ENCODE results near the gene RAB3A. TPM values are rescaled to one million over a fixed set of nuclear protein-coding genes. Genes with fewer than 3 reads are reported as not detected.

Gene RAB3A
- total and polyA plus RNA-seq, 9 of the 15 experiments (the other 6 are each of a cell fraction or from before 2014, with no cell fraction given) = 0.17 to 5.1 (median 0.90) TPM; not detected in 1

DNA sequence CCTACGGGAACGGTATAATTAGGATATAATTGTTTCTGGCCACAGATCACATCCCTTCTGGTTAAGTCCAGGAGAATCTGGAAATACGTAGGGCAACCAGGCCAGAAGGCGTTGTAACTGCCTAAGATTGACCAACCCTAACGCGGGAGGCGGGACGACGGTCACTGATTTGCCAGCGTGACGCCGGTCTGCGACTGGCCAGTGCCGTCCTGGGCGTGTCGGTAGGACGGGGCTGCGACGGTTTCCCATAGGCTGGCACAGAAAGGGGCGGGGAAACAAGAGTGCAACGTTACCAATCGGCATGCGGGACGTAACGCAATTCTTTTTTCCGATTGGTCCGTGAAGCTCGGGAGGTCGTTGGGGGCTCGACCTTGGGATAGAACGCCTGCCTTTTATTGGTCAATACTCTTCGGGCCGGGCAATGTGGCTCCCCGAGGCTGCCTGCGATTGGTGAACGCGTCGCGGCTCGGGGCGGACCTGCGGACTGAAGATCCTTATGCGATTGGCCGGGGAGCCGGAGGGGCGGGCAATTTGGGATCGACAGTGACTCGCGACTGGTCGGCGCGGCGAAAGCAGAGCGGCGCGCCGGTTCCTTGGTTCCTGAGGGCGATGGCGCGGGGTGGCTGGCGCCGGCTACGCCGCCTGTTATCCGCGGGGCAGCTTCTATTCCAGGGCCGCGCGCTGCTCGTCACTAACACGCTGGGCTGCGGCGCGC, 11.0 kb downstream of the RAB3A start, which contains the start of gene MPV17L2 (continued):
- TF ChIP-seq, protein P1, sequence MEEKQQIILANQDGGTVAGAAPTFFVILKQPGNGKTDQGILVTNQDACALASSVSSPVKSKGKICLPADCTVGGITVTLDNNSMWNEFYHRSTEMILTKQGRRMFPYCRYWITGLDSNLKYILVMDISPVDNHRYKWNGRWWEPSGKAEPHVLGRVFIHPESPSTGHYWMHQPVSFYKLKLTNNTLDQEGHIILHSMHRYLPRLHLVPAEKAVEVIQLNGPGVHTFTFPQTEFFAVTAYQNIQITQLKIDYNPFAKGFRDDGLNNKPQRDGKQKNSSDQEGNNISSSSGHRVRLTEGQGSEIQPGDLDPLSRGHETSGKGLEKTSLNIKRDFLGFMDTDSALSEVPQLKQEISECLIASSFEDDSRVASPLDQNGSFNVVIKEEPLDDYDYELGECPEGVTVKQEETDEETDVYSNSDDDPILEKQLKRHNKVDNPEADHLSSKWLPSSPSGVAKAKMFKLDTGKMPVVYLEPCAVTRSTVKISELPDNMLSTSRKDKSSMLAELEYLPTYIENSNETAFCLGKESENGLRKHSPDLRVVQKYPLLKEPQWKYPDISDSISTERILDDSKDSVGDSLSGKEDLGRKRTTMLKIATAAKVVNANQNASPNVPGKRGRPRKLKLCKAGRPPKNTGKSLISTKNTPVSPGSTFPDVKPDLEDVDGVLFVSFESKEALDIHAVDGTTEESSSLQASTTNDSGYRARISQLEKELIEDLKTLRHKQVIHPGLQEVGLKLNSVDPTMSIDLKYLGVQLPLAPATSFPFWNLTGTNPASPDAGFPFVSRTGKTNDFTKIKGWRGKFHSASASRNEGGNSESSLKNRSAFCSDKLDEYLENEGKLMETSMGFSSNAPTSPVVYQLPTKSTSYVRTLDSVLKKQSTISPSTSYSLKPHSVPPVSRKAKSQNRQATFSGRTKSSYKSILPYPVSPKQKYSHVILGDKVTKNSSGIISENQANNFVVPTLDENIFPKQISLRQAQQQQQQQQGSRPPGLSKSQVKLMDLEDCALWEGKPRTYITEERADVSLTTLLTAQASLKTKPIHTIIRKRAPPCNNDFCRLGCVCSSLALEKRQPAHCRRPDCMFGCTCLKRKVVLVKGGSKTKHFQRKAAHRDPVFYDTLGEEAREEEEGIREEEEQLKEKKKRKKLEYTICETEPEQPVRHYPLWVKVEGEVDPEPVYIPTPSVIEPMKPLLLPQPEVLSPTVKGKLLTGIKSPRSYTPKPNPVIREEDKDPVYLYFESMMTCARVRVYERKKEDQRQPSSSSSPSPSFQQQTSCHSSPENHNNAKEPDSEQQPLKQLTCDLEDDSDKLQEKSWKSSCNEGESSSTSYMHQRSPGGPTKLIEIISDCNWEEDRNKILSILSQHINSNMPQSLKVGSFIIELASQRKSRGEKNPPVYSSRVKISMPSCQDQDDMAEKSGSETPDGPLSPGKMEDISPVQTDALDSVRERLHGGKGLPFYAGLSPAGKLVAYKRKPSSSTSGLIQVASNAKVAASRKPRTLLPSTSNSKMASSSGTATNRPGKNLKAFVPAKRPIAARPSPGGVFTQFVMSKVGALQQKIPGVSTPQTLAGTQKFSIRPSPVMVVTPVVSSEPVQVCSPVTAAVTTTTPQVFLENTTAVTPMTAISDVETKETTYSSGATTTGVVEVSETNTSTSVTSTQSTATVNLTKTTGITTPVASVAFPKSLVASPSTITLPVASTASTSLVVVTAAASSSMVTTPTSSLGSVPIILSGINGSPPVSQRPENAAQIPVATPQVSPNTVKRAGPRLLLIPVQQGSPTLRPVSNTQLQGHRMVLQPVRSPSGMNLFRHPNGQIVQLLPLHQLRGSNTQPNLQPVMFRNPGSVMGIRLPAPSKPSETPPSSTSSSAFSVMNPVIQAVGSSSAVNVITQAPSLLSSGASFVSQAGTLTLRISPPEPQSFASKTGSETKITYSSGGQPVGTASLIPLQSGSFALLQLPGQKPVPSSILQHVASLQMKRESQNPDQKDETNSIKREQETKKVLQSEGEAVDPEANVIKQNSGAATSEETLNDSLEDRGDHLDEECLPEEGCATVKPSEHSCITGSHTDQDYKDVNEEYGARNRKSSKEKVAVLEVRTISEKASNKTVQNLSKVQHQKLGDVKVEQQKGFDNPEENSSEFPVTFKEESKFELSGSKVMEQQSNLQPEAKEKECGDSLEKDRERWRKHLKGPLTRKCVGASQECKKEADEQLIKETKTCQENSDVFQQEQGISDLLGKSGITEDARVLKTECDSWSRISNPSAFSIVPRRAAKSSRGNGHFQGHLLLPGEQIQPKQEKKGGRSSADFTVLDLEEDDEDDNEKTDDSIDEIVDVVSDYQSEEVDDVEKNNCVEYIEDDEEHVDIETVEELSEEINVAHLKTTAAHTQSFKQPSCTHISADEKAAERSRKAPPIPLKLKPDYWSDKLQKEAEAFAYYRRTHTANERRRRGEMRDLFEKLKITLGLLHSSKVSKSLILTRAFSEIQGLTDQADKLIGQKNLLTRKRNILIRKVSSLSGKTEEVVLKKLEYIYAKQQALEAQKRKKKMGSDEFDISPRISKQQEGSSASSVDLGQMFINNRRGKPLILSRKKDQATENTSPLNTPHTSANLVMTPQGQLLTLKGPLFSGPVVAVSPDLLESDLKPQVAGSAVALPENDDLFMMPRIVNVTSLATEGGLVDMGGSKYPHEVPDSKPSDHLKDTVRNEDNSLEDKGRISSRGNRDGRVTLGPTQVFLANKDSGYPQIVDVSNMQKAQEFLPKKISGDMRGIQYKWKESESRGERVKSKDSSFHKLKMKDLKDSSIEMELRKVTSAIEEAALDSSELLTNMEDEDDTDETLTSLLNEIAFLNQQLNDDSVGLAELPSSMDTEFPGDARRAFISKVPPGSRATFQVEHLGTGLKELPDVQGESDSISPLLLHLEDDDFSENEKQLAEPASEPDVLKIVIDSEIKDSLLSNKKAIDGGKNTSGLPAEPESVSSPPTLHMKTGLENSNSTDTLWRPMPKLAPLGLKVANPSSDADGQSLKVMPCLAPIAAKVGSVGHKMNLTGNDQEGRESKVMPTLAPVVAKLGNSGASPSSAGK (IDR thresholded peaks at IDR 0.05) = no peak
- peak; percentile 52 for TF ChIP-seq HNRNPLL (IDR thresholded peaks at IDR 0.05; ENCODE audit: low read depth, low read length, poor library complexity, severe bottlenecking)
- TF ChIP-seq JUNB (CRISPR knock-in tag; conservative IDR thresholded peaks at IDR 0.05) = no peak
- no peak for TF ChIP-seq ZSCAN29 (IDR thresholded peaks at IDR 0.05)
- TF ChIP-seq, protein P2, sequence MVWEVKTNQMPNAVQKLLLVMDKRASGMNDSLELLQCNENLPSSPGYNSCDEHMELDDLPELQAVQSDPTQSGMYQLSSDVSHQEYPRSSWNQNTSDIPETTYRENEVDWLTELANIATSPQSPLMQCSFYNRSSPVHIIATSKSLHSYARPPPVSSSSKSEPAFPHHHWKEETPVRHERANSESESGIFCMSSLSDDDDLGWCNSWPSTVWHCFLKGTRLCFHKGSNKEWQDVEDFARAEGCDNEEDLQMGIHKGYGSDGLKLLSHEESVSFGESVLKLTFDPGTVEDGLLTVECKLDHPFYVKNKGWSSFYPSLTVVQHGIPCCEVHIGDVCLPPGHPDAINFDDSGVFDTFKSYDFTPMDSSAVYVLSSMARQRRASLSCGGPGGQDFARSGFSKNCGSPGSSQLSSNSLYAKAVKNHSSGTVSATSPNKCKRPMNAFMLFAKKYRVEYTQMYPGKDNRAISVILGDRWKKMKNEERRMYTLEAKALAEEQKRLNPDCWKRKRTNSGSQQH (CRISPR knock-in tag; IDR thresholded peaks at IDR 0.05) = no peak
- peak; percentile 94 for TF ChIP-seq CREM (IDR thresholded peaks at IDR 0.05; ENCODE audit: low read depth)
- no peak for TF ChIP-seq SMC3 (conservative IDR thresholded peaks at IDR 0.05; ENCODE audit: insufficient read depth, low read depth, low read length)
- no peak for TF ChIP-seq ELF2 (CRISPR knock-in tag; IDR thresholded peaks at IDR 0.05)
- TF ChIP-seq SRF (CRISPR knock-in tag; IDR thresholded peaks at IDR 0.05) = no peak; a peak in 1 of 4 replicates
- TF ChIP-seq POLR2AphosphoS5 (IDR thresholded peaks at IDR 0.05; ENCODE audit: control insufficient read depth, insufficient read depth, low read depth, low read length) = peak; percentile 58; the same call in 1 of the 2 replicates
- TF ChIP-seq, protein P3, sequence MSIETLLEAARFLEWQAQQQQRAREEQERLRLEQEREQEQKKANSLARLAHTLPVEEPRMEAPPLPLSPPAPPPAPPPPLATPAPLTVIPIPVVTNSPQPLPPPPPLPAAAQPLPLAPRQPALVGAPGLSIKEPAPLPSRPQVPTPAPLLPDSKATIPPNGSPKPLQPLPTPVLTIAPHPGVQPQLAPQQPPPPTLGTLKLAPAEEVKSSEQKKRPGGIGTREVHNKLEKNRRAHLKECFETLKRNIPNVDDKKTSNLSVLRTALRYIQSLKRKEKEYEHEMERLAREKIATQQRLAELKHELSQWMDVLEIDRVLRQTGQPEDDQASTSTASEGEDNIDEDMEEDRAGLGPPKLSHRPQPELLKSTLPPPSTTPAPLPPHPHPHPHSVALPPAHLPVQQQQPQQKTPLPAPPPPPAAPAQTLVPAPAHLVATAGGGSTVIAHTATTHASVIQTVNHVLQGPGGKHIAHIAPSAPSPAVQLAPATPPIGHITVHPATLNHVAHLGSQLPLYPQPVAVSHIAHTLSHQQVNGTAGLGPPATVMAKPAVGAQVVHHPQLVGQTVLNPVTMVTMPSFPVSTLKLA (conservative IDR thresholded peaks at IDR 0.05) = peak; percentile 63 to 85
- TF ChIP-seq RB1 (IDR thresholded peaks at IDR 0.05; ENCODE audit: low read depth) = peak; percentile 74; the same call in 1 of the 2 replicates
